VCaP (cell line): ENCODE results near the gene RABGGTA.
"Not testable (repeated sequence)": the region's sequence is repeated elsewhere in the genome, so short reads cannot be mapped to it uniquely, and the experiment has no call there.

Experiments
- H3K27ac ChIP-seq: fragments of 450-650 bp; 2 replicates; pipeline ENCODE4 v1.5.1; 2017
- CTCF ChIP-seq: fragments of 450-650 bp; conservative IDR thresholded peaks from 2 replicates; pipeline ENCODE4 v1.5.1; 2017; ENCODE audit warnings: mild to moderate bottlenecking, moderate library complexity

Gene RABGGTA

GRCh38 chr14:24250354-24250753 lies 21.0 kb downstream of the RABGGTA start:
- no peak overlapping the region for H3K27ac ChIP-seq
- no peak for TF ChIP-seq CTCF

- no peak for TF ChIP-seq CTCF
- no peak overlapping the region for H3K27ac ChIP-seq
Measured at GRCh38 chr14:24249230-24250021, 22.0 kb downstream of the RABGGTA start.

GRCh38 chr14:24247422-24247821 lies 24.0 kb downstream of the RABGGTA start:
- no peak for TF ChIP-seq CTCF

GRCh38 chr14:24246765-24247212 lies 24.6 kb downstream of the RABGGTA start:
- no peak for TF ChIP-seq CTCF
- H3K27ac ChIP-seq: no peak overlapping the region

More at GRCh38 chr14:24247422-24247821, 24.0 kb downstream of the RABGGTA start:
- H3K27ac ChIP-seq: no peak overlapping the region

- H3K27ac ChIP-seq: not testable (repeated sequence)
Measured at GRCh38 chr14:24245350-24245749, 26.0 kb downstream of the RABGGTA start.

- TF ChIP-seq CTCF: no peak
- peak overlapping the region; percentile 93 for H3K27ac ChIP-seq
Measured at GRCh38 chr14:24243336-24243836, 28.0 kb downstream of the RABGGTA start.

GRCh38 chr14:24241829-24242443 lies 29.5 kb downstream of the RABGGTA start:
- TF ChIP-seq CTCF: peak; percentile 21
- peak overlapping the region; percentile 93 for H3K27ac ChIP-seq
